GM10266 (cell line): ENCODE data around the gene MXRA7.
"Not testable (repeated sequence)": the region's sequence is repeated elsewhere in the genome, so short reads cannot be mapped to it uniquely, and the experiment has no call there.

Experiments used
- DNase-seq: peaks from one replicate; pipeline ENCODE4 v3.0.0; 2012; ENCODE audit errors: extremely low spot score
- CTCF ChIP-seq: IDR thresholded peaks from 2 replicates; pipeline ENCODE4 v1.5.1; 2012; ENCODE audit warnings: mild to moderate bottlenecking, low read depth; ENCODE audit not compliant: control insufficient read depth, insufficient read depth; ENCODE audit errors: missing control alignments

MXRA7 gene

GRCh38 chr17:76726231-76726775 is 15.5 kb upstream of the MXRA7 start, which contains the start of gene JMJD6:
TSS of gene JMJD6 (minus strand) at chr17:76726606. CDS start at chr17:76726475, 131 bp downstream.
- no peak for TF ChIP-seq CTCF

DNA sequence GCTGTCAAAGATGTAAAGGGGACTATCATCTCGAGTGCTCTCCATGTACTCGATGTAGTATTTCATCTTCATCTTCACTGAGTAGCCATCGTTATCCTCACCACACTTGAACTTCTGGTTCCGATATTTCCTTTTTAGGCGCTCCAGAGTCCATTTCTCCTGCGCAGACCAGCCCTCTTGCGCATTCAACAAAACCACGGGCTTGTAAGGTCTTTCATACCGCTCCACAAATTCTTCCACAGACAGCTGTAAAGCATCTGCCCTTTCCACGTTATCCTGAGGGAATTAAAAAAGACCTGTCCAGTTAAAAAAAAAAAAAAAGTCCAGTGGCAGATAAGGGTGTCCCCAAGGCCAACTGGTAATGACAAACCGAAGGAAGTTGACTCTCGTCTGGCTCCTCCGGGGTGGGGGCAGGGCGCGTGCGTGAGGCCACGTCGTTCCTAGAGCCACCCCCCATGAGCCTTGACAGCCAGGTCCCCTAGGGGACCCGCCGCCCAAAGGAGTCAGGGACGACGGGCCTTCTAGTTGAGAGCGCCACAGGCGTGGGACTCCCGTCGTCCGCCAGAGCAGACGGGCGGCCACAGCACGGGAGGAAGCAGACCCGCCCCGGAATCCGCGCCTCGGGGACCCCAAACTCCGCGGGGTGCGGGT is 14.9 kb upstream of the MXRA7 start:
- no peak for TF ChIP-seq CTCF
- peak; percentile 76 for DNase-seq

More at GRCh38 chr17:76726231-76726775, 15.5 kb upstream of the MXRA7 start, which contains the start of gene JMJD6:
- DNase-seq: peak; percentile 96

- TF ChIP-seq CTCF: no peak
- DNase-seq: no peak
Measured at GRCh38 chr17:76723812-76724211, 13.0 kb upstream of the MXRA7 start.

DNA sequence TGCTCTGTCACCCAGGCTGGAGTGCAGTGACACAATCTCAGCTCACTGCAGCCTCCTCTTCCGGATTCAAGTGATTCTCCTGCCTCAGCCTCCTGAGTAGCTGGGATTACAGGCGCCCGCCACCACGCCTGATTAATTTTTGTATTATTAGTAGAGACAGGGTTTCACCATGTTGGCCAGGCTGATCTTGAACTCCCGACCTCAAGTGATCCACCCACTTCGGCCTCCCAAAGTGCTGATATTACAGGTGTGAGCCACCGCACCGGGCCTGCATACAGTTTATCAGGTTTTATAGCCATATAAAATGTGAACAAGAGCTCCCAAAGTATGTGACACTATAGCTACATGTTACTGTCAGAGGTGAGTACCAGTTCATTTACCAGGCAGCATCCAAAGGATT is 12.2 kb upstream of the MXRA7 start:
- not testable (repeated sequence) for DNase-seq

DNA sequence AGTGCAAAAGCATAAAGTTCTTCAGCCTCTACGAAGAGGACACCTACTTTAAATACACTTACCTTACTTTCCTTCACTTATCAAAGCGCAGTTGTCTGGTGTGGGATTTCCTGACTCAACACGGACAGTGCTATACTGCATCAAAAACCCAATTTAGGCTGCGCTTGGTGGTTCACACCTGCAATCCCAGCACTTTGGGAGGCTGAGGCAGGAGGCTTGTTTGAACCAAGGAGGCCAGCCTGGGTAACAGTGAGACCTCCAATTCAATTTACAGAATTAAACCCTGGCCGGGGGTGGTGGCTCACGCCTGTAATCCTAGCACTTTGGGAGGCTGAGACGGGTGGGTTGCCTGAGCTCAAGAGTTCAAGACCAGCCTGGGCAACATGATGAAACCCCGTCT is 11.5 kb upstream of the MXRA7 start:
- DNase-seq: no peak
- TF ChIP-seq CTCF: no peak

DNA sequence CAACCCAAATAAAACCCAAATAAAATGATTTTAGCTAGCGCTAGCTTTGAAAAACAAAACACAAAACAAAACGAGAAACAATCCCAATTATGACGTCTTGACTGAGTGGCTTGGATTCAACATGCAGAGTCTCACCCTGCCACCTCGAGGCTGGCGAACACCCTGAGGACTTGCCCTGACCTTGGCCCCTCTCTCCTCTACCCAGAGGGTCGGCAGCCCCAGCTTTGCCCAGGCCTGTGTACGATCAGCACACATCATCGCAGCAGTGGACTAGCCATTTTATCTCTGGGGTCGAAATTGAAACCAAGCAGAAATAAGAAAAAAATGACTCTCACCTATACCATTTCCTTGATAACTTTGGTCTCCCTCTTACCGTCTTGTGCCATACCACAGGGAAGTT is 10.7 kb upstream of the MXRA7 start:
- no peak for TF ChIP-seq CTCF
- DNase-seq: no peak

DNA sequence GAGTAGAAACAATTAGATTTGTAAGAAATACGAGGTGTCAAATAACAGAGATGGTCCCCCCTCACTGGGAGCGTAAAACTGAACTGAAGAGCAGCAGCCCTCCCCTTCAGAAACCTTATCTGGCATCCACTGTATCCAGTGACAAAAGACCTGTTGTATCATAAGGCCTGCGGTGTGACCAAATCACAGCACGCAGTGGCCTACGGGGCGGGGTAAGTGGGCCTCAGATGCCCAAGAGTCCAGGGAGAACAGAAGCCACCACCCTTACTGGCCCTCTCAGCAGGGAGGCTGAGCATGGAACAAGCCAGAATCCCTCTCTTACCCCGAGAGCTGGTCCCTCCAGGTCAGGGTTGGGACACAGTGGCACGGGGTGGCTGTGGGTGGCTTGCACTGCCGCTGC is 10.2 kb upstream of the MXRA7 start:
- TF ChIP-seq CTCF: no peak
- no peak for DNase-seq
